Natural killer cell (primary cell): ENCODE results near the gene KIAA1586. TPM values are rescaled to one million over a fixed set of nuclear protein-coding genes. Genes with fewer than 3 reads are reported as not detected.
"Not testable (repeated sequence)": the region's sequence is repeated elsewhere in the genome, so short reads cannot be mapped to it uniquely, and the experiment has no call there.

Experiments
- ATAC-seq, 3 donors: fragments of 150-1000 bp in 2 of 3; fragments of 200-7000 bp in 1 of 3; cut with Tn5 transposase; 1 replicate in 1 of 3; 2 replicates in 2 of 3; pipeline ENCODE4 v1.10.0; 2021; ENCODE audit warnings: mild to moderate bottlenecking in 2 of 3, moderate library complexity in 2 of 3
- DNase-seq, 2 donors: peaks; one replicate each; pipeline versions ENCODE4 v3.0.0 to v3.0.0-alpha.2; 2013 to 2021; ENCODE audit warnings: mixed read lengths in 1 of 2
- H3K27ac ChIP-seq: one replicate; pipeline ENCODE4 v1.5.1; 2013; ENCODE audit warnings: mild to moderate bottlenecking, low read length
- H3K27me3 ChIP-seq: one replicate; pipeline ENCODE4 v1.6.1; 2013; ENCODE audit warnings: low read length; ENCODE audit not compliant: control insufficient read depth, insufficient read depth
- H3K36me3 ChIP-seq: one replicate; pipeline ENCODE4 v1.6.1; 2013; ENCODE audit warnings: low read length; ENCODE audit not compliant: control insufficient read depth, insufficient read depth
- H3K4me1 ChIP-seq: one replicate; pipeline ENCODE4 v1.6.1; 2013; ENCODE audit warnings: low read length; ENCODE audit not compliant: control insufficient read depth, insufficient read depth
- H3K4me3 ChIP-seq: one replicate; pipeline ENCODE4 v1.5.1; 2013; ENCODE audit warnings: low read length
- H3K9me3 ChIP-seq: one replicate; pipeline ENCODE4 v1.6.1; 2013; ENCODE audit warnings: low read length; ENCODE audit not compliant: control insufficient read depth, insufficient read depth
- H3K27ac Mint-ChIP-seq, 2 donors: one replicate each; pipeline ENCODE4 v1.8.0; 2022; ENCODE audit warnings: mild to moderate bottlenecking in 2 of 2, mixed read lengths in 2 of 2, moderate library complexity in 1 of 2
- H3K27me3 Mint-ChIP-seq, 2 donors: one replicate each; pipeline ENCODE4 v1.8.0; 2022; ENCODE audit warnings: low read depth in 2 of 2, mixed read lengths in 2 of 2
- H3K36me3 Mint-ChIP-seq: one replicate; pipeline ENCODE4 v1.8.0; 2022; ENCODE audit warnings: mixed read lengths
- H3K4me1 Mint-ChIP-seq, 2 donors: one replicate each; pipeline ENCODE4 v1.8.0; 2022; ENCODE audit warnings: mixed read lengths in 2 of 2
- H3K4me3 Mint-ChIP-seq: one replicate; pipeline ENCODE4 v1.8.0; 2022; ENCODE audit warnings: mild to moderate bottlenecking, moderate library complexity, mixed read lengths
- H3K9me3 Mint-ChIP-seq, 2 donors: one replicate each; pipeline ENCODE4 v1.8.0; 2022; ENCODE audit warnings: mixed read lengths in 2 of 2
- CTCF ChIP-seq: fragments of 200-600 bp; IDR thresholded peaks from one replicate; pipeline ENCODE4 v1.8.0; 2022; ENCODE audit warnings: antibody characterized with exemption
- WGBS: methylation state at CpG from one replicate; pipeline ENCODE4 v1.1.7; 2013; ENCODE audit warnings: missing lambda C conversion rate; ENCODE audit not compliant: insufficient coverage; 5-methylcytosine and 5-hydroxymethylcytosine counted together
- intact Hi-C: fragments of 100-400 bp; cut with micrococcal nuclease; formaldehyde crosslinking; loops from one replicate; pipeline ENCODE4 v1.14.2; 2022
- total RNA-seq, 4 donors: library from RNA; stranded (reverse); fragments of 120-200 nt in 1 of 4; gene quantifications; one replicate each; pipeline versions ENCODE4 v1.2.3 to v1.2.4, GENCODE V29; 2013 to 2022

KIAA1586 gene
- total RNA-seq, 3 donors from 2014 or later (not counting 1 experiment from before 2014, with no cell fraction given), result 11.2 to 14.2 (median 12.3) TPM

GRCh38 chr6:57004292-57004691, 42.2 kb upstream of the KIAA1586 start:
- H3K27ac Mint-ChIP-seq, result no peak overlapping the region
- H3K9me3 Mint-ChIP-seq, result no peaks in the 10 kb centered on the region
- no peak overlapping the region for H3K4me3 ChIP-seq
- no peaks in the 10 kb centered on the region for H3K36me3 Mint-ChIP-seq
- H3K27me3 ChIP-seq, result no peaks in the 10 kb centered on the region
- WGBS, result 97% methylated on average over 13 of the region's 14 CpGs
- H3K27me3 Mint-ChIP-seq, result peaks cover 0 to 26% of the 10 kb centered on the region in 2 donors
- no peaks in the 10 kb centered on the region for H3K36me3 ChIP-seq
- H3K4me3 Mint-ChIP-seq, result no peak overlapping the region
- DNase-seq, result no peak
- H3K4me1 Mint-ChIP-seq, result no peaks in the 10 kb centered on the region
- intact Hi-C loops, result no loop called here
- H3K9me3 ChIP-seq, result peaks cover under 1% of the 10 kb centered on the region
- H3K27ac ChIP-seq, result no peak overlapping the region
- ATAC-seq, result no peak
- no peaks in the 10 kb centered on the region for H3K4me1 ChIP-seq
- no peak for TF ChIP-seq CTCF

GRCh38 chr6:57006101-57006500, 40.4 kb upstream of the KIAA1586 start:
- H3K9me3 Mint-ChIP-seq, result no peaks in the 10 kb centered on the region
- DNase-seq, result no peak

GRCh38 chr6:57008069-57008468, 38.4 kb upstream of the KIAA1586 start:
- H3K4me3 ChIP-seq, H3K4me3 Mint-ChIP-seq, H3K4me1 ChIP-seq, H3K9me3 Mint-ChIP-seq, ATAC-seq, intact Hi-C loops, H3K27me3 ChIP-seq, H3K27ac Mint-ChIP-seq, DNase-seq, H3K36me3 Mint-ChIP-seq, H3K9me3 ChIP-seq, H3K36me3 ChIP-seq, H3K27ac ChIP-seq, H3K4me1 Mint-ChIP-seq: not testable (repeated sequence)
- WGBS, result 98% methylated on average over 2 of the region's 2 CpGs
- peaks cover 0 to 16% of the 10 kb centered on the region in 2 donors for H3K27me3 Mint-ChIP-seq

More at GRCh38 chr6:57006101-57006500, 40.4 kb upstream of the KIAA1586 start:
- Mint-ChIP-seq H3K4me3 (no peak overlapping the region), H3K4me1 (no peaks in the 10 kb centered on the region), H3K36me3 (no peaks in the 10 kb centered on the region), H3K27me3 (peaks cover 0 to 31% of the 10 kb centered on the region in 2 donors), H3K27ac (no peak overlapping the region)
- intact Hi-C loops, result no loop called here
- WGBS, result 86% methylated on average over 2 of the region's 3 CpGs
- H3K27me3 ChIP-seq, result no peaks in the 10 kb centered on the region
- TF ChIP-seq CTCF, result no peak
- no peak overlapping the region for H3K4me3 ChIP-seq
- H3K9me3 ChIP-seq, result no peaks in the 10 kb centered on the region
- ATAC-seq, result no peak
- H3K27ac ChIP-seq, result no peak overlapping the region
- H3K36me3 ChIP-seq, result no peaks in the 10 kb centered on the region
- H3K4me1 ChIP-seq, result no peaks in the 10 kb centered on the region

GRCh38 chr6:57013521-57013926, 33.0 kb upstream of the KIAA1586 start:
- intact Hi-C loops, result no loop called here
- no peak overlapping the region for H3K4me3 ChIP-seq
- Mint-ChIP-seq H3K27ac (no peak overlapping the region), H3K4me1 (no peaks in the 10 kb centered on the region), H3K4me3 (no peak overlapping the region), H3K9me3 (no peaks in the 10 kb centered on the region), H3K36me3 (no peaks in the 10 kb centered on the region), H3K27me3 (peaks cover 5 to 12% of the 10 kb centered on the region in 2 donors)
- no peak for ATAC-seq
- TF ChIP-seq CTCF, result no peak
- no peaks in the 10 kb centered on the region for H3K36me3 ChIP-seq
- H3K27me3 ChIP-seq, result no peaks in the 10 kb centered on the region
- no peaks in the 10 kb centered on the region for H3K9me3 ChIP-seq
- DNase-seq, result no peak
- 74% methylated on average over 4 of the region's 4 CpGs for WGBS
- H3K27ac ChIP-seq, result no peak overlapping the region
- H3K4me1 ChIP-seq, result no peaks in the 10 kb centered on the region
